ENCODE results near the gene DIPK1C.

DNA sequence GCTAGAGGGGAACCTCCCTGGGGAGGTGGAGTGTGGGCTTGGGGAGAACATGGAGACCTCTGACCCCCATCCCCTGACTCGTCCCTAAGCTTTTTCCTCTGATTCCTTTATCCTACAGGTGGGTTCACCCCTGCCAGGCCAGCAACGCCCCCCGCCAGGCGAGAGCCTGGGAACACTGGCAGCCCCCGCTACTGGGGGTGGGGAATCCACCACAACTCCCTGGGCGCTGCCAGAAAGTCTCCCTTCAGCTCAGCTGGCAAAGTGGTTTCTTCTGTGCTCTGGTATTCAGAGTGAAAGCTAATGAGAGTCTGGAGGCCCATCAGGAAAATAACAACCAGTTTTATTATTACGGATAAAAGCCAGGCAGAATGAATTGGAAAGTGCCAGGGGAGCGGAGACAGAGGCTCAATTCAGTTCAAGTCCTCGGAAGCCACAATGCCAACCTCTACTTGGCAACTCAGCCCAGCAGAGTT is 2.8 kb downstream of the DIPK1C start:
- TF ChIP-seq CEBPB (tag; IDR thresholded peaks at IDR 0.05) (no peak), ZNF384 (IDR thresholded peaks at IDR 0.05; ENCODE audit: low read depth, low read length) (no peak), ZNF586 (CRISPR knock-in tag; conservative IDR thresholded peaks at IDR 0.05) (no peak), CBFA2T2 (conservative IDR thresholded peaks at IDR 0.05) (no peak), EZH2 (IDR thresholded peaks at IDR 0.05; ENCODE audit: borderline replicate concordance, low read depth, low read length) (no peak), GATA2 (CRISPR knock-in tag; IDR thresholded peaks at IDR 0.05) (no peak), NR3C1 (CRISPR knock-in tag; IDR thresholded peaks at IDR 0.05) (no peak), RAD21 (CRISPR knock-in tag; conservative IDR thresholded peaks at IDR 0.05 in 1 of 2, IDR thresholded peaks at IDR 0.05 in 1 of 2) (no peak), CHCHD3 (CRISPR knock-in tag; IDR thresholded peaks at IDR 0.05) (no peak), DIDO1 (tag; IDR thresholded peaks at IDR 0.05; ENCODE audit: low read depth) (no peak), HDAC2 (IDR thresholded peaks at IDR 0.05) (no peak), SREBF2 (CRISPR knock-in tag; IDR thresholded peaks at IDR 0.05) (no peak)
- TF ChIP-seq, protein P1, sequence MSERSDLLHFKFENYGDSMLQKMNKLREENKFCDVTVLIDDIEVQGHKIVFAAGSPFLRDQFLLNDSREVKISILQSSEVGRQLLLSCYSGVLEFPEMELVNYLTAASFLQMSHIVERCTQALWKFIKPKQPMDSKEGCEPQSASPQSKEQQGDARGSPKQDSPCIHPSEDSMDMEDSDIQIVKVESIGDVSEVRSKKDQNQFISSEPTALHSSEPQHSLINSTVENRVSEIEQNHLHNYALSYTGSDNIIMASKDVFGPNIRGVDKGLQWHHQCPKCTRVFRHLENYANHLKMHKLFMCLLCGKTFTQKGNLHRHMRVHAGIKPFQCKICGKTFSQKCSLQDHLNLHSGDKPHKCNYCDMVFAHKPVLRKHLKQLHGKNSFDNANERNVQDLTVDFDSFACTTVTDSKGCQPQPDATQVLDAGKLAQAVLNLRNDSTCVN (CRISPR knock-in tag; IDR thresholded peaks at IDR 0.05): no peak
